ENCODE data around the gene RIMS4.

RIMS4 gene

DNA sequence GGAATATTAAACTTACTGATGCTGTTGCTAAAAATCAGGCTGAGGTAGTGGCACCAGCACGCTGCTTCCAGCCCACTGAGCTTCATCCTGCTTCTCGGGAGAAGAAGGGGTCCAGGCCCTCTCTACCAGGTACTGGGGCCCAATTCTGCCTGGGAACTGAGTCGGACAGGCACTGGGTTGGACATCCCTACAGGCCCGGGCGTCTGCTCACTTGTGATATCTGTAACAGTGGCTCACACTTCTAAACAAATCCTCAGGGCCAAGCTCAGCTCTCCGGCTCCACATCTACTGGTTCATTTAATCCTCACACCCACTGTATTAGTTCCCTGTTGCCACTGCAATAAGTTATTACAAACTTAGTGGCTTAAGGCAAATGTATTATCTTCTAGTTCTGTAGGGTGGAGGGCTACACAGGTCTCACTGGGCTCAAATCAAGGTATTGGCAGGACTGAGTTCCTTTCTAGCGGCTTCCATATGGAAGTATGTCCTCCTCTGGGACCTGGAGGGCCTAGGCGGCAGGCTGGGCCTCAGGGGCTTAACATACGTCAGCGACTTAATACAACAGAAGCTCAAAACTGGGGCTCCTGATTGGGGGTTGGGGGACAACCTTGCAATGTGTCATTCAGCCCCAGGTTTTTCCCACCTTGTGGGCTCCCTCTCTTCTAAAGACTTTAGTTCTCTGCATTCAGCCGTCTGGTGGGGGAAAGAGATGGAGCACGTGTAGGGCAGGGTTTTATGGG, 66.3 kb downstream of the RIMS4 start:
- H3K4me3 ChIP-seq (ENCODE audit: low read depth, low read length), result no peak overlapping the region
- TF ChIP-seq, protein P1, sequence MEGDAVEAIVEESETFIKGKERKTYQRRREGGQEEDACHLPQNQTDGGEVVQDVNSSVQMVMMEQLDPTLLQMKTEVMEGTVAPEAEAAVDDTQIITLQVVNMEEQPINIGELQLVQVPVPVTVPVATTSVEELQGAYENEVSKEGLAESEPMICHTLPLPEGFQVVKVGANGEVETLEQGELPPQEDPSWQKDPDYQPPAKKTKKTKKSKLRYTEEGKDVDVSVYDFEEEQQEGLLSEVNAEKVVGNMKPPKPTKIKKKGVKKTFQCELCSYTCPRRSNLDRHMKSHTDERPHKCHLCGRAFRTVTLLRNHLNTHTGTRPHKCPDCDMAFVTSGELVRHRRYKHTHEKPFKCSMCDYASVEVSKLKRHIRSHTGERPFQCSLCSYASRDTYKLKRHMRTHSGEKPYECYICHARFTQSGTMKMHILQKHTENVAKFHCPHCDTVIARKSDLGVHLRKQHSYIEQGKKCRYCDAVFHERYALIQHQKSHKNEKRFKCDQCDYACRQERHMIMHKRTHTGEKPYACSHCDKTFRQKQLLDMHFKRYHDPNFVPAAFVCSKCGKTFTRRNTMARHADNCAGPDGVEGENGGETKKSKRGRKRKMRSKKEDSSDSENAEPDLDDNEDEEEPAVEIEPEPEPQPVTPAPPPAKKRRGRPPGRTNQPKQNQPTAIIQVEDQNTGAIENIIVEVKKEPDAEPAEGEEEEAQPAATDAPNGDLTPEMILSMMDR (IDR thresholded peaks at IDR 0.05; ENCODE audit: borderline replicate concordance, insufficient read depth, low read depth, low read length), result no peak

DNA sequence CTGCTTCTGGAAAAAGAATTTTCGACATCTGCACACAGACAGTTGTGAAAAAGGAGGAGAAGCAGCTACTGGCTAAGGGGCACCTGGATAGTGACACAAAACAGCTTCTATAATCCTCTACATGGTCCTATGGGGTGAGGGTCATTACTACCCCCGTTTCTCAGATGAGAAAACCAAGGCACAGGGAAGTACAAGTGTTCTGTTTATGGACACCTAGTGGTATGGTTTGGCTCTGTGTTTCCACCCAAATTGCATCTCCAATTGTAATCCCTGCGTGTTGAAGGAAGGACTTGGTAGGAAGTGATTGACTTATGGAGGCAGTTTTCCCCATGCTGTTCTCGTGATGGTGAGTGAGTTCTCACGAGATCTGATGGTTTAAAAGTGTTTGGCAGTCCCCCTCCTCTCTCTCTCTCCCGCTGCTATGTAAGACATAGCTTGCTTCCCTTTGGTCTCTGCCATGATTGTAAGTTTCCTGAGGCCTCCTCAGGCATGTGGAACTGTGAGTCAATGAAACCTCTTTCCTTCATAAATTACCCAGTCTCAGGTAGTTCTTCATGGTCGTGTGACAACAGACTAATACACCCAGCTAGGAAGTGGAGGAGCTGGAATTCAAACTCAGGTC, 67.2 kb downstream of the RIMS4 start:
- TF ChIP-seq, protein P1 (IDR thresholded peaks at IDR 0.05; ENCODE audit: borderline replicate concordance, insufficient read depth, low read depth, low read length), result no peak
- no peak overlapping the region for H3K4me3 ChIP-seq (ENCODE audit: low read depth, low read length)

DNA sequence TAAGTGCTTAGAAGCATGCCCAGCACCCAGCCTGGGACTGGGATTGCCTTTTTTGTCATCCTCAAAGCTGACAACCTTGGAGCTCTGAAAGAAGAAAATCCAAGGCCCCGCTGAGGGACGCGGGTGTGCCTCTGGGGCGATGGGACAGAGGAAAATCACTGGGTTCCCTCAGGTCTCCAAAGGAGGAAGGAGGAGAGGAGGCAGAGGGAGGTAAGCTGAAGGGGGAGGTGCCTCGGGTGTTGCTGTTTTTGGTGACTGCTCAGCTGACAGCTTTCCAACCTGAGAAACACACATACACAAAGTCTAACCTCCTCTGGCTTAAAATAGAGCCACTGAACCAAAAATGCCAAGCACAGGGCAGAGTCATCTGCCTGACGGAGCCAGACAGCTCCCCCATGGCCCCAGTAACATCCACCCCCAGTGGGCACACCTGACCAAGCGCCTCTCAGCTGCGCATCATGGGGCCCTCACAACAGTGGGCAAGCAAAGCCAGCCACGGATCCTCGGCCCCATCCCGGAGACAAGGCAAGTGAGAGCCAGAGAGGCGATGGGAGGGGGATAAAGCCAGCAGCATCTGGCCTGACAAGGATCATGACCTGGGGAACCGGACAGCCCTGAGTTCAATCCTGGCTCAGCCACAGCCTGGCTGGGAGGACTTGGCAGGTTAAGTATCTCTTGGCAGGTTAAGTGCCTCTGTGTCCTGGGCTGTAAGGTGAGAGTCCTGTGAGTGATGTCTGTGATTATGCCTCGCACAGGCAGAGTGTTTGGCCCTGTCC, 67.9 kb downstream of the RIMS4 start:
- TF ChIP-seq, protein P1 (IDR thresholded peaks at IDR 0.05; ENCODE audit: borderline replicate concordance, insufficient read depth, low read depth, low read length), result no peak
- H3K4me3 ChIP-seq (ENCODE audit: low read depth, low read length), result no peak overlapping the region

DNA sequence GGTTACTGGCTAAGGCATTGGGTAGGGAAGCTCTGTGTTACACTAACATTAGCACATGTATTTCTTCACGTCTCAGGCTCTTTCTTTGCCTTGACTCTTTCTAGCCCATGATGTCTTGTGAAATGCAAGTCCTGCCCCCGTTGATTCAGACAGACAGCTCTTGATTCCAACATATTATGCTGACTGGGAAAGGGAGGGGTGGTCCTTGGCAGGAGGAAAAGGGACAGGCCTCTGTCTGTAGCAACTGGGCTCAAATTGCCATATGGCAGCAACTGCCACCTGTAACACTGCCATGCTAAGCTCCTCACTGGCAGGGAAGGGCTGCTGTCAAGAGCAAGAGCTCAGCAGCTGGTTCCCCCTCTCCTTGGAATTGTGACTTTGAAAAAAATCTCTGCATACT, 70.4 kb downstream of the RIMS4 start:
- H3K4me3 ChIP-seq (ENCODE audit: low read depth, low read length), result no peak overlapping the region
- TF ChIP-seq, protein P1 (IDR thresholded peaks at IDR 0.05; ENCODE audit: borderline replicate concordance, insufficient read depth, low read depth, low read length), result no peak

DNA sequence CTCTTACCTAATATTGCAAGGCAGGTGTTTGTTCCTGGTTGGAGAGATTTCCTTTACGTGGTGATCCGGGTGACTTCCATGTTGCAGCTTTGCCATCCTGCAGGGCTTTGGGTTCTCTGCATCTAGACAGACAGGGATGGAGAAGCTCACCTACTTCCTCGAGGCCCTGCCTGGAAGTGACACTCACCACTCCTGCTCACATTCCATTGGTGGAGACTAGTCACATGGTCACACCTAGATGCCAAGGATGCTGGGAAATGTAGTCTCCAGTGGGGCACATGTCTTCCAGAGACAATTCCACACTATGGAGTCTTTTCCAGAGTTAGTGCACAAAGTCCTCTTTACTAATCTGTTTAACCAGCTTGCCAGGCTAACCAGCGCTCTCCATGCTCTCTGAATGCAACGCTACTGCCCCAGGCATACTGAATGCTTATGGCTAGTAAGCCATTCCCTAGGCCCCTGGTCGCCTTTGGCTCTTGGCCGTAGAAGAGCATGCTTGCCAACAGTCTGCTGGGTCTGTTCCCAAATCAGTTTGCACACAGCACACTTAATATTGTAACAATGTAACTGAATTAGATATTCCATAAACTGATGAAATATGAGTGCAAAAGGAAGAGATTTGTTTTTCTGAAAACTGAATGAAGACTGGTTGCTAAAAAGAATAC, 71.4 kb downstream of the RIMS4 start:
- H3K4me3 ChIP-seq (ENCODE audit: low read depth, low read length), result no peak overlapping the region

DNA sequence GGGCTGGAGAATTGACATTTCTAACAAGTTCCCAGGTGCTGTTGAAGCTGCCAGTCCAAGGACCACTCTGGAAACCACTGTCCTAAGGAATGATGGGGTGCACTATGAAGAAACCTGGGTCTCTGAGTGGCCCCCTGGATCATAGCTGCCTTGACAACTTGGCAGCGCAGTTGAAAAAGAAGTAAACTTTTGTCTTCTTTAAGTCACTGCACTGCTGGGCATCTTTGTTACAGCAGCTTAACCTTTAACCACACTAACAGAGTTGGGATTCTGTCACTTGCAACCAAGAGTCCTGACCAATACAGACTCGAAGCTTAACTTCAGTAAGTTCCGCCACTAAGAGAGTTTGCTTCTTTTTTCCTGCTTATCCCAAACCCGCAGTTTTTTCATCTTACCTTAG, 73.2 kb downstream of the RIMS4 start:
- H3K4me3 ChIP-seq (ENCODE audit: low read depth, low read length), result no peak overlapping the region
- TF ChIP-seq, protein P1 (IDR thresholded peaks at IDR 0.05; ENCODE audit: borderline replicate concordance, insufficient read depth, low read depth, low read length), result no peak

More for the DNA sequence above, 71.4 kb downstream of the RIMS4 start:
- TF ChIP-seq, protein P1 (IDR thresholded peaks at IDR 0.05; ENCODE audit: borderline replicate concordance, insufficient read depth, low read depth, low read length), result no peak
